HAP-1 (cell line): Measurements from ENCODE around the gene UTS2B.
A peak's percentile ranks its signal among the peaks of the same experiment; 100 is the strongest.

Source experiments
- DNase-seq, 2 experiments: peaks; one replicate each; pipeline ENCODE4 v3.0.0-alpha.2; 2016 to 2020; ENCODE audit warnings: low spot score in 2 of 2
- H3K27me3 ChIP-seq: fragments of 250-450 bp; sonication (Bioruptor Pico); 2 replicates; pipeline ENCODE4 v1.5.1; 2020; ENCODE audit warnings: low read depth, mild to moderate bottlenecking, moderate library complexity
- H3K36me3 ChIP-seq: fragments of 250-450 bp; sonication (Bioruptor Pico); replicated peaks from 2 replicates; pipeline ENCODE4 v1.5.1; 2020; ENCODE audit warnings: mild to moderate bottlenecking
- H3K4me1 ChIP-seq: fragments of 250-450 bp; sonication (Bioruptor Pico); 2 replicates; pipeline ENCODE4 v1.5.1; 2020; ENCODE audit warnings: mild to moderate bottlenecking
- H3K4me3 ChIP-seq: fragments of 250-450 bp; sonication (Bioruptor Pico); 2 replicates; pipeline ENCODE4 v1.5.1; 2020; ENCODE audit warnings: mild to moderate bottlenecking, moderate library complexity
- H3K9me3 ChIP-seq: fragments of 250-450 bp; sonication (Bioruptor Pico); 2 replicates; pipeline ENCODE4 v1.5.1; 2020; ENCODE audit warnings: mild to moderate bottlenecking, moderate library complexity
- in situ Hi-C: fragments of 300-500 bp; cut with MboI; formaldehyde crosslinking; loops from 3 replicates; pipeline ENCODE4 v1.14.3; 2020; ENCODE audit warnings: low sequenced_read_pairs, inconsistent platforms, mixed read lengths

Gene UTS2B

DNA sequence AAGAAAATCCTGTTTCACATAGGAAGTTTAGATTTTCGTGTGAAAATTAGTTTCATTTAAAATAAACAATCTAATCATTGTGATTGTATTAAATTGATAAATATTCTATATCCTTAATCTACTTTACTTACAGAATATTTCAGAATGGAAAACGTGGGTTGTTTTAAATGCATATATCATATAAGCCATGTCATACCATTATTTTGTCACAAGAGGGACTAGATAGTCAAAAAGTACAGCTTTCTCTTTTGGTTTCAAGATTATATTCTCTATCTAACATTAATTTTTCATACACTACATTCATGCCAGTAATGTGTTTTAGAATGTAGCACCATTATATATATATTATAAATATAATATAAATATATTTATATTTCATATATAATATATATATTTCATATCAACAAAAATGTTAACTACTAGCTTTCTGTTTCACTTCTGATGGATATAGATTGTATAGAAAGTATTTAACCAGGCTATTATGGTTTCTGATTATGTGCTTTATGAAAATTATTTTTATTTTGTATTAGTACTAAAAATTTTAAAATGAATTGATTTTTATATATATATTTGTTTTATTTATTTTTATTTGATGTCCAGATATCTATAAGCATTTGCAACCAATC lies 86.0 kb downstream of the UTS2B start:
- in situ Hi-C loops: no loop called here
- peak in 1 of 2 experiments; percentile 22 for DNase-seq
- H3K36me3 ChIP-seq: no peaks in the 10 kb centered on the region
- H3K9me3 ChIP-seq: no peaks in the 10 kb centered on the region
- H3K4me3 ChIP-seq: no peak overlapping the region
- H3K4me1 ChIP-seq: peaks cover 15% of the 10 kb centered on the region
- H3K27me3 ChIP-seq: no peaks in the 10 kb centered on the region

DNA sequence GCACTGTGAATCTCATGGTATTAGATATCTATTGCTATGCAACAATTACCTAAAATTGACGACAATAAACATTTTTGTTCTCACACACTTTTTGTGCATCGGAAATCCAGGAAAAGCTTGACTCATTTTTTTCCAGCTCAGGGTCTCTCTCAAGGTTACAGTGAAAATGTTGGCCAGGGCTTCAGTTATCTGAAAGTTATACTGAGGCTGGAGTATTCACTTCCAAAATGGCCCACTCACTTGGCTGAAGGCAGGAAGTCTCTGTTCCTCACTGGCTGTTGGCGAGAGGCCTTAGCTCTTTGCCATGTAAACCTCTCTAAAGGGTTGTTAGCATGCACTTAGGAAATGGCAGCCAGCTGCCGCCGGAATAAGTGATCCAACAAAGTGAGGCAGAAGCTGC lies 89.8 kb downstream of the UTS2B start:
- Histone ChIP-seq H3K27me3 (no peaks in the 10 kb centered on the region), H3K9me3 (no peaks in the 10 kb centered on the region), H3K36me3 (no peaks in the 10 kb centered on the region), H3K4me3 (no peak overlapping the region), H3K4me1 (peaks cover 42% of the 10 kb centered on the region)
- DNase-seq: no peak
- in situ Hi-C loops: no loop called here

DNA sequence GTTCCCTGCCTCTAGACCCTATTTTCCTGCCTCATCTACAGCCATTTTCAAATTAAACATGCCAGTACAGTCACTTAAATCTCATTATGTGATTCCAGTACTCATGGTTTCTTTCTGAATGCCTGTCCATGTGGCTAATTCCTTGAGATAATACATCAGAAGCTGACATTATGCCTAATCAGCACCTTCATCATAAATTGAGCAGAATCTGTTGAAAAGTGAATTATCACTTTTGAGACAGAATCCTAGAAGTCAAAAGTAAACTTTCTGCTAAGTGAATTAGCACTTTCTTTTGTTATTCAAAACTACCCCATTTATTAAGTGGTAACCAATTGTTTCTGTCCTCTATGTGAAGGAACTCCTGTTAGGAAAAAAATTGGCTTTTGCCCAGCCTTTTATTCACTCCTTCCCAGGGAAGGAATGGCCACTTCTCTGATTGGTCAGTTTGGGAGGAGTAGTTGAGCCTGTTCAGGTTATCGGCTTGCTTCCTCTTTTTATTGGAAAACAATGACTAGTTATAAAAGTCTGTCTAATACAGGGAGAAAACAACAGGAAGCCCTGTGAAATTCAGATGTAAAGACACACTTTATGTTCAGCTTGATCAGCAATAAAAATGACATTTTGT lies 90.8 kb downstream of the UTS2B start:
- Histone ChIP-seq H3K36me3 (no peaks in the 10 kb centered on the region), H3K27me3 (no peaks in the 10 kb centered on the region), H3K4me3 (no peak overlapping the region), H3K9me3 (no peaks in the 10 kb centered on the region), H3K4me1 (peaks cover 42% of the 10 kb centered on the region)
- peak; percentile 68 to 76 for DNase-seq
- in situ Hi-C loops: no loop called here

DNA sequence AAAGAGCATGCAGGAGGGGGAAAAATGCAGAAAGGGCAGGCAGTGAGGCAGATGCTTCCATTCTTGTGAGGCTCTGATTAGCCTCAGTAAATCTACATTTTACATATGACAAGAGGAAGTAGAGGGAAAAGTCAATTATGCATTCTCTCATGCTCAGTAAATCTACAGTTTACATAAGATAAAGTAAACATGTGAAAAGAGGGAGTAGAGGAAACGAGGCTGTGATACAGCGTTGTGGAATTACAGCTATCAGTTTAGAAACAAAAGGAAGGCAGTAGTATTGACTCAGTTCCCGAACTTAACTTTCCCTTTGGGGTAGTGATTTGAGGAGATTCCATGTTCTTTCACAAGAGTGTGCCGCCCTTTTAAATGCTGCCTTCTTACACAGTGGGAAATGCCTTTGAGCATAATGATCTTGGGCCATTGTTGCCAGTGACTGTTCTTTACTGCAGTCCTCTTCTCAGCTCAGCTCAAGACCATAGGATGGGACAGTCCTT lies 92.0 kb downstream of the UTS2B start:
- H3K4me1 ChIP-seq: peaks cover 42% of the 10 kb centered on the region
- H3K9me3 ChIP-seq: no peaks in the 10 kb centered on the region
- in situ Hi-C loops: no loop called here
- no peaks in the 10 kb centered on the region for H3K36me3 ChIP-seq
- peak in 1 of 2 experiments; percentile 16 for DNase-seq
- H3K4me3 ChIP-seq: no peak overlapping the region
- no peaks in the 10 kb centered on the region for H3K27me3 ChIP-seq

DNA sequence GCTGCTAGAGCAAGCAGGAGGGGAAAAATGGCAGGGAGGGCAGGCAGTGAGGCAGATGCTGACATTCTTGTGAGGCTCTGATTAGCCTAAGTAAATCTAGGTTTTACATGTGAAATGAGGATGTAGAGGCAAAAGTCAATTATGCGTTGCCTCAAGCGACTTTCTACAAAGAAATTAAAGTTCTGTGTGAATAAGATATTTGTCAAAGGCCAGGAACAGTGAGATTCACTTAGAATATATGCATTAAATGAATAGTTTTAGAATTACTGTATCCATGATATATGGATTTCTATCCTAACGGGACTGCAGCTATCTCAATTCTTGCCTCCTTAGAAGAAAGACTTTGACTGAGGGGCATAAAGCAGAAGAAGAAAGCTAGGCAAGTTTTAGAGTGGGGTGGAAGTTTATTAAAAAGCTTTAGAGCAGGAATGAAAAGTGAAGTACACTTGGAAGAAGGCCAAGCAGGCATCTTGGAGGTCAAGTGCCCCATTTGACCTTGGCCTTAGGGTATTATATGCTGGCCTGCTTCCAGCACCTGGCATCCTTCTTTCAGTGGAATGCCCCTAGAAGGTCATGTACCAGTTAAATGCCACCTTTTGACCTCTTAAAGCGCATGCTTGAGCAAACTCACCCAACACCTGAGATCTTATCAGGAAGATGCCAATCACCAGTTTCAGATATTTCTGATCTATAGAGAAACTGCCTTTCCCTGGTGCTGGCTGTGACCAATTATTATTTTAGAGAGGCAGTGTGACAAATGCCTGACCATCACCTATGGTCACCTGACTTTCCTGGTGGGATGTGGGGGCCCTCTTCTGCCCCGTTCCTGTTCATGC lies 93.1 kb downstream of the UTS2B start:
- H3K4me3 ChIP-seq: no peak overlapping the region
- H3K9me3 ChIP-seq: no peaks in the 10 kb centered on the region
- H3K36me3 ChIP-seq: no peaks in the 10 kb centered on the region
- peak; percentile 52 to 54 for DNase-seq
- H3K4me1 ChIP-seq: peaks cover 47% of the 10 kb centered on the region
- H3K27me3 ChIP-seq: no peaks in the 10 kb centered on the region
- in situ Hi-C loops: no loop called here

DNA sequence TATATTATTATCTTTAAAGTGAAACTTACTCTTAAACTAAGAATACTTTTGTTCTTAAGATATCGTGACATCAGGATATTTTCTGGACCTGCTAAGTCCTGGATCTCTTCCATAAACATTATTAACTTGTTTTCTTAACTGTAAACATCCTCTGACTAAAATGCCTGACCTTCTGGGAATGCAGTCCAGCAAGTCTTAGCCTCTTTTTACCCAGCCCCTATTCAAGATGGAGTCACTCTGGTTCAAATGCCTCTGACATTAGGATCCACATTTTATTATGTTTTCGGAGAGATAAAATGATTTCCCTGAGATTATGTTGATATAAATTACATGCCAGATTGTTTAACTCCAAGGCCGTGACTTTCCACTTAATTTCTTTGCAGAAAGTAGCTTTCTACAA lies 93.7 kb downstream of the UTS2B start:
- Histone ChIP-seq H3K4me1 (peaks cover 47% of the 10 kb centered on the region), H3K36me3 (no peaks in the 10 kb centered on the region), H3K9me3 (no peaks in the 10 kb centered on the region), H3K27me3 (no peaks in the 10 kb centered on the region), H3K4me3 (no peak overlapping the region)
- DNase-seq: no peak
- in situ Hi-C loops: no loop called here

DNA sequence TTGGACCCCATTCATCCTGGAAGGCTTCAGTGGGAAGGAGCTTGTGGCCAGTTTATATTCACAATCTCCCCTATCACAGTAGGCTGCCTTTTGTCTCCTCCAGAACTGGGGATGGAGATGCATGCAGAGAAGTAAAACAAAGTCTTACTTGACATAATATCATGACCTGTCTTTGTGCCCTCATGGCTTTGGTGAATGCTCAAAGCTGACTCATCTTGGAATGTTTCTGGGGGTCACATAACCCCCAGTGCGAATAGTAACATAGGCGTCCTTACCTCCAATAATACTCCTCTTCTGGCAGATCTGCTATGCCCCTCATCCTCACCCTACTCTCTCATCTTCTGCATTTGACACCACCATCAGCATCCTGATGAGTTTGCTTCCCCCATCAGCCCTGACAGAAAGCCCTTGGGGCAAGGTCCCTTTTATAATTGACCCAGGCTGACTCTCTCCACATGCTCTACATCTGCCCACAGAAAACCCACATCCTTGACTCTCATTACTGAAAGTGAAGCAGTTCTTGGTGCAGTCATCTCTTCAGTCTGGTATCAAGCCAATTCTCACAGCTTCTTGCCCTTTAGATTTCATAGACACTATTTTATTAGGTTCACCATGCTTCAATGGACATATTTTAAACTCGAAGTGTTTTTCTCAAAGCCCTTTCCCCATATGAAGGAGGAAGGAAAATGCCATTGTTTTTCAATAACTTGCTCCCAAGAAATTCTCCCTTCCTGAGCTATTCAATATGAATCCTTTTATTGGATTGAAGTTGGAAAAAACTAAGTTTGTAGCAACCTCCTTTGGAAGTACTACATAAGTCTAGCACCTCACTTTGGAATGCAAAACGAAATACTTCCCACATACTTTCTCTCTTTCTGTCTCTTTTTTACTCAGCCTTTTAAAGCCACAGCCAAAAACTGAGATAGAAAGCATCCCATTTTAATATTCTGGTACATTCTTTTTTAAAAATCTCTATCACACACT lies 94.7 kb downstream of the UTS2B start:
- H3K4me3 ChIP-seq: no peak overlapping the region
- no peaks in the 10 kb centered on the region for H3K36me3 ChIP-seq
- DNase-seq: no peak
- in situ Hi-C loops: no loop called here
- H3K4me1 ChIP-seq: peaks cover 47% of the 10 kb centered on the region
- H3K27me3 ChIP-seq: no peaks in the 10 kb centered on the region
- H3K9me3 ChIP-seq: no peaks in the 10 kb centered on the region

DNA sequence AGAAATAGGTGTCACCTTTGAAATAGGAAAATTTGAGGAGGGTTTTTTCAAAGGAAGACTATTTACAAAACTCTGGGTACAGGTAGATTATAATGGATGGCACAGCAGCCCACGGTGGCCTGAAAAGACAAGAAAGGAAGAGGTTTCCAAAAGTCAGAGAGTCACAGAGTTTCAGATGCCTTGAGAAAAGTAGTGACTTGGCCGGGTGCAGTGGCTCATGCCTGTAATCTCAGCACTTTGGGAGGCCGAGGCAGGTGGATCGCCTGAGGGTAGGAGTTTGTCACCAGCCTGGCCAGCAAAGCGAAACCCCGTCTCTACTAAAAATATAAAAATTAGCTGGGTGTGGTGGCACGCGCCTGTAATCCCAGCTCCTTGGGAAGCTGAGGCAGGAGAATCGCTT lies 96.1 kb downstream of the UTS2B start:
- no peak overlapping the region for H3K4me3 ChIP-seq
- H3K36me3 ChIP-seq: no peaks in the 10 kb centered on the region
- in situ Hi-C loops: no loop called here
- DNase-seq: no peak
- H3K4me1 ChIP-seq: peaks cover 38% of the 10 kb centered on the region
- H3K27me3 ChIP-seq: no peaks in the 10 kb centered on the region
- H3K9me3 ChIP-seq: no peaks in the 10 kb centered on the region

DNA sequence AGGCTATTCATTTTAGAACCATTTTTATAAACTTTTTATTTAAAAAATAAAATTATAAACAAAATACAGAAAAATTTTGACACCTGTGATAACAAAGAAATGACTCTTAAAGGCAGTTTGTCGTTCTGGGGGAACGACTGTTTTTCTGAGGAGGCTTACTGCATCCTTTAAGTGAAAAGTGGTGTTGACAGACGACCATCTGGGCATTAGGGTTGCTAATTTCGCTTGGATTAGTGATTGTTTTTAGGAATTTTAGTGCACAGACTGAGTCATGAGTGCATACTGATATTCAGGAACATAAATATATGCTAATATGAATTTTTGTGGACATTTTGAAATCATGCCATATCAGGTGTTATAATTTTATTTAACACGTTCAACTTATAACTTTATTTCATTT lies 102.8 kb downstream of the UTS2B start:
- no peak for DNase-seq
- no peaks in the 10 kb centered on the region for H3K4me1 ChIP-seq
- no peaks in the 10 kb centered on the region for H3K27me3 ChIP-seq
- H3K9me3 ChIP-seq: no peaks in the 10 kb centered on the region
- H3K4me3 ChIP-seq: no peak overlapping the region
- in situ Hi-C loops: no loop called here
- no peaks in the 10 kb centered on the region for H3K36me3 ChIP-seq

DNA sequence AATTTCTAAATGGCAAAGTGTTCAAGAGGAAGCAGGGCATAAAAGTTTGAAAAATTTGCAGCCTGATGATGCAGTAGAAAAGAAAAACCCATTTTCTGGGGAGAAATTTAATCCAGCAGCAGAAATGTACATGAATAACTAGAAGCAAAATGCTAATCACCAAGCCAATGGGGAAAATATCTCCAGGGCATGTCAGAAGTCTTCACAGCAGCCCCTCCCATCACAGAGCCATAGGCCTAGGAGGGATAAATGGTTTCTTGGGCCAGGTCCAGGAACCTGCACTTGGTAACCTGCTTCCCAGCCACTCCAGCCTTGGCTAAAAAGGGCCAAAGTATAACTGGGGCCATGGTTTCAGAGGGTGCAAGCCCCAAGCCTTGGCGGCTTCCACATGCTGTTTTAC lies 108.7 kb downstream of the UTS2B start:
- no peak for DNase-seq
- Histone ChIP-seq H3K4me3 (no peak overlapping the region), H3K4me1 (no peaks in the 10 kb centered on the region), H3K36me3 (no peaks in the 10 kb centered on the region), H3K9me3 (no peaks in the 10 kb centered on the region), H3K27me3 (no peaks in the 10 kb centered on the region)
- in situ Hi-C loops: no loop called here

DNA sequence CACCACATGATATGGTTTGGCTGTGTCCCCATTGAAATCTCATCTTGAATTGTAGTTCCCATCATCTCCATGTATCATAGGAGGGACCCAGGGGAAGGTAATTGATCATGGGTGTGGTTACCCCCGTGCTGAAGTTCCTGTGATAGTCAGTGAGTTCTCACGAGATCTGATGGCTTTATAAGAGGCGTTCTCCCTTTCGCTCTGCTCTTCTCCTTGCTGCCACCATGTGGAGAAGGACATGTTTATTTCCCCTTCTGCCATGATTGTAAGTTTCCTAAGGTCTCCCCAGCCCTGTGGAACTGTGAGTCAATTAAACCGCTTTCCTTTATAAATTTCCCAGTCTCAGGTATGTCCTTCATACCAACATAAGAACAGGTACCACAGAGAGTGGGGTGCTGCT lies 109.4 kb downstream of the UTS2B start:
- H3K4me1 ChIP-seq: no peaks in the 10 kb centered on the region
- no peaks in the 10 kb centered on the region for H3K27me3 ChIP-seq
- in situ Hi-C loops: no loop called here
- no peak overlapping the region for H3K4me3 ChIP-seq
- no peaks in the 10 kb centered on the region for H3K9me3 ChIP-seq
- no peak for DNase-seq
- no peaks in the 10 kb centered on the region for H3K36me3 ChIP-seq

DNA sequence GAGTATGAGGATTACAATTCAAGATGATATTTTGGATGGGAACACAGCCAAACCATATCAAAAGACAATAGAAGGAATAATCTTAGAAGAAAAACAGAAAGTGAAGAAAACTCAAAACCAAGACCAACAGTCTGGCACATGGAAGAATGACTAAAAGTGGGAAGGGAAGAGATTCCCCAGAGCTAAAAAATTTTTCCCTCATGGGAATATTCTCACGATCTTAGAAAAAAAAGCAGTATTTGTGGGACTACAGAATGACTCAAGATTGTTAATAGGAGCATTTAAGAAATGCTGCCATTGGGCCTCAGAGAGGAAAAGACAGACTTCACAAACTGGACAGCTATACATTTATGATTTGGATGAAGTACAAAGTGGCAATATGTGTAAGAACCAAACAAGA lies 113.0 kb downstream of the UTS2B start:
- Histone ChIP-seq H3K4me1 (no peaks in the 10 kb centered on the region), H3K9me3 (no peaks in the 10 kb centered on the region), H3K4me3 (no peak overlapping the region), H3K27me3 (no peaks in the 10 kb centered on the region), H3K36me3 (no peaks in the 10 kb centered on the region)
- in situ Hi-C loops: no loop called here
- no peak for DNase-seq
